Testis (tissue), 3 donors: ENCODE results near the gene LSM7. TPM values are rescaled to one million over a fixed set of nuclear protein-coding genes. Genes with fewer than 3 reads are reported as not detected.

Experiments used
- DNase-seq: peaks from one replicate; pipeline ENCODE4 v3.0.0-alpha.2; 2019
- H3K27ac ChIP-seq, 2 donors: fragments of 200-600 bp; sonication (generic); one replicate each; pipeline ENCODE4 v1.5.1; 2019
- H3K27me3 ChIP-seq: fragments of 200-600 bp; sonication (generic); one replicate; pipeline ENCODE4 v1.5.1; 2019
- H3K36me3 ChIP-seq: fragments of 200-600 bp; sonication (generic); one replicate; pipeline ENCODE4 v1.5.1; 2017; ENCODE audit warnings: low read depth; ENCODE audit errors: missing control alignments
- H3K4me1 ChIP-seq: fragments of 200-600 bp; sonication (generic); one replicate; pipeline ENCODE4 v1.5.1; 2019
- H3K4me3 ChIP-seq, 2 donors: fragments of 200-600 bp; sonication (generic); one replicate each; pipeline ENCODE4 v1.5.1; 2017 to 2019
- H3K9me3 ChIP-seq: fragments of 200-600 bp; sonication (generic); one replicate; pipeline ENCODE4 v1.5.1; 2017
- POLR2A ChIP-seq: fragments of 450-650 bp; IDR thresholded peaks from one replicate; pipeline ENCODE4 v1.6.1; 2017; ENCODE audit warnings: antibody characterized with exemption, mild to moderate bottlenecking, moderate library complexity
- WGBS, 2 donors: methylation state at CpG; one replicate each; pipeline ENCODE4 v1.1.5; 2018; 5-methylcytosine and 5-hydroxymethylcytosine counted together
- intact Hi-C: fragments of 100-400 bp; cut with DNase I; formaldehyde crosslinking; loops from one replicate; pipeline ENCODE4 v1.15.1; 2023; ENCODE audit warnings: low total_unique reads
- polyA plus RNA-seq: library from polyadenylated mRNA; stranded (reverse); fragments of 350-450 nt; fragmentation: Illumina TruSeq; extraction: RNeasy Lipid Tissue Mini Kit (QIAGEN cat#74804); gene quantifications from one replicate; pipeline ENCODE4 v1.2.3, GENCODE V29; 2014; ENCODE audit warnings: low read depth, low replicate concordance; ENCODE audit not compliant: insufficient read depth
- total RNA-seq, 2 donors: library from RNA; depleted of rRNA; stranded (reverse); fragments of >200 nt; gene quantifications; one replicate each; pipeline ENCODE4 v1.2.3, GENCODE V29; 2016
- TF ChIP-seq, protein P1 (sequence below), 3 experiments: fragments of 450-650 bp in 2 of 3; fragments of 200-600 bp in 1 of 3; sonication (generic) in 1 of 3; IDR thresholded peaks; one replicate each; pipeline ENCODE4 v1.5.1; 2016 to 2019; ENCODE audit warnings: antibody characterized with exemption in 3 of 3, mild to moderate bottlenecking in 2 of 3, moderate library complexity in 1 of 3

LSM7 gene
- total and polyA plus RNA-seq, 3 donors from 2014 or later = 80.7 to 179 (median 163) TPM

DNA sequence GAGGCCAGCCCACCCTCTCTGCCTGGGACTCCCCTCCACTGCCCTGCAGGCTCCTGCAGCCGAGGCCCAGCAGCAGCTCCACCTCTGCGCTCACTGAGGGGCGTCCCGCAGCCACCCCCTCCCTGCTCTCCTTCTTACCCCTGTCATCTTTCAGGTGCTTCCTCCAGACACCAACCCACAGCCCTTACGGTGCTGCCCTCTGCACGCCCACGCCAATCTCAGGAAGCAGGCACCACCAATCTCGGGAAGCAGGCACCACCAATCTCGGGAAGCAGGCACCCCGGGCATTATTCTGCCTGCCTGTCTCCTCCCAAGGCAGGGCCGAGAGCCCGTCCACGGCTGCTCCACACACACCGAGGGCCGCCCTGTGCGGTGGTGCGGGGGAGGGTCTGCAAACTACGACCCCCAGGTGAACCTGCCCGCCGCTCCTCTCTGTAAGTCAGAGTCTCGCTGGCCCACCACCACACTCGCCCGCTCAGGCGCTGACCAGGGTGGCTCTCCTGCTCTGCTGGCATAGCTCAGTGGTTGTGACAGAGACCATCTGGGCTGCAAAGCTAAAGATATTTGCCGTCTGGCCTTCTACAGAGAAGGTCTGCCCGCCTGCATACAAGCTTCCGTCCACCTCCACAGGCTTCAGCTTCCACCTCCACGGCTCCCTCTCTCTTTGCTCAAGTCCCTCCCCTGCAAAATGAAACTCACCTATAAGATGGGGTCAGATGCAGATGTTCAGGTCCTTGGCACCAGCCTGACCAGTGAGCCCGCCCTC is 2.9 kb downstream of the LSM7 start:
- Histone ChIP-seq H3K4me1 (peaks cover 13% of the 10 kb centered on the region), H3K36me3 (no peaks in the 10 kb centered on the region), H3K27me3 (no peaks in the 10 kb centered on the region), H3K9me3 (no peaks in the 10 kb centered on the region), H3K4me3 (no peak overlapping the region), H3K27ac (no peak overlapping the region)
- WGBS, 2 donors = 81 to 85% methylated on average over 29 of the region's 29 CpGs
- intact Hi-C loops = no loop called here
- TF ChIP-seq POLR2A = no peak
- DNase-seq = no peak

DNA sequence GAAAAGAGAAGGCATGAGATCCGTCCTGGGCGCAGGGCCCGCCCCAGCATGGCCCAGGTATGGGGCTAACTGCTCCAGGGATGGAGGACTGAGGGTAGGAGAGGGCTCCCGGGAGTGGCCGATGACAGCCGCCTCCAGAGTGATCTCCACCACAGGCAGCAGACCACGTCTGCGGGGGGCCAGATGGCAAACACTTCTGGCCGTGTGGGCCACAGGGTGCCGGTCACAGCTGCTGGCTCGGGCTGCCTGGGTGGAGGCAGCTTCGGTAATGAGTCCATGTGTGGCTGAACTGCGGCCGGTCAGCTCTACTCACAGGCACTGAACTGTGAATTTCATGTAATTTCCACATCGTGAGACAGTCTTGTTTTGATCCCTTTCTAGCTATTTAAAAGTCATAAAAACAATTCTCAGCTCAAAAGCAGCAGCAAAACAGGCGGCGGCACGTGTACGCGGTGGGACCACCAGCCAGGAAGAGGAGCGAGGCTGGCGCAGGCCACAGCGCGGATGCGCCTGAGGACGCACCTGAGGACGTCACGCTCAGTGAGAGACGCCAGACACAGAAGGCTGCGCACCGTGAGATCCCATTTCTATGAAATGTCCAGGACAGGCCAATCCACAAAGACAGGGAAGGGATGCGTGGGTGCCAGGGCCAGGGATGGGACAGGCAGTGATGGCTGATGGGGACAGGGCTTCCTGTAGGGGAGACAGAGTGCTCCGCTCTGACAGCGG is 4.0 kb downstream of the LSM7 start:
- intact Hi-C loops = no loop called here
- Histone ChIP-seq H3K27me3 (no peaks in the 10 kb centered on the region), H3K4me1 (peaks cover 8% of the 10 kb centered on the region), H3K36me3 (no peaks in the 10 kb centered on the region), H3K27ac (no peak overlapping the region), H3K4me3 (no peak overlapping the region), H3K9me3 (no peaks in the 10 kb centered on the region)
- no peak for DNase-seq
- TF ChIP-seq, protein P1, sequence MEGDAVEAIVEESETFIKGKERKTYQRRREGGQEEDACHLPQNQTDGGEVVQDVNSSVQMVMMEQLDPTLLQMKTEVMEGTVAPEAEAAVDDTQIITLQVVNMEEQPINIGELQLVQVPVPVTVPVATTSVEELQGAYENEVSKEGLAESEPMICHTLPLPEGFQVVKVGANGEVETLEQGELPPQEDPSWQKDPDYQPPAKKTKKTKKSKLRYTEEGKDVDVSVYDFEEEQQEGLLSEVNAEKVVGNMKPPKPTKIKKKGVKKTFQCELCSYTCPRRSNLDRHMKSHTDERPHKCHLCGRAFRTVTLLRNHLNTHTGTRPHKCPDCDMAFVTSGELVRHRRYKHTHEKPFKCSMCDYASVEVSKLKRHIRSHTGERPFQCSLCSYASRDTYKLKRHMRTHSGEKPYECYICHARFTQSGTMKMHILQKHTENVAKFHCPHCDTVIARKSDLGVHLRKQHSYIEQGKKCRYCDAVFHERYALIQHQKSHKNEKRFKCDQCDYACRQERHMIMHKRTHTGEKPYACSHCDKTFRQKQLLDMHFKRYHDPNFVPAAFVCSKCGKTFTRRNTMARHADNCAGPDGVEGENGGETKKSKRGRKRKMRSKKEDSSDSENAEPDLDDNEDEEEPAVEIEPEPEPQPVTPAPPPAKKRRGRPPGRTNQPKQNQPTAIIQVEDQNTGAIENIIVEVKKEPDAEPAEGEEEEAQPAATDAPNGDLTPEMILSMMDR (IDR thresholded peaks at IDR 0.05) = no peak
- no peak for TF ChIP-seq POLR2A
- 88 to 91% methylated on average over 28 to 34 of the region's 34 CpGs for WGBS, 2 donors

GRCh38 chr19:2323707-2324106 is 4.7 kb downstream of the LSM7 start:
- intact Hi-C loops = no loop called here
- 92 to 93% methylated on average over 13 to 19 of the region's 19 CpGs for WGBS, 2 donors

DNA sequence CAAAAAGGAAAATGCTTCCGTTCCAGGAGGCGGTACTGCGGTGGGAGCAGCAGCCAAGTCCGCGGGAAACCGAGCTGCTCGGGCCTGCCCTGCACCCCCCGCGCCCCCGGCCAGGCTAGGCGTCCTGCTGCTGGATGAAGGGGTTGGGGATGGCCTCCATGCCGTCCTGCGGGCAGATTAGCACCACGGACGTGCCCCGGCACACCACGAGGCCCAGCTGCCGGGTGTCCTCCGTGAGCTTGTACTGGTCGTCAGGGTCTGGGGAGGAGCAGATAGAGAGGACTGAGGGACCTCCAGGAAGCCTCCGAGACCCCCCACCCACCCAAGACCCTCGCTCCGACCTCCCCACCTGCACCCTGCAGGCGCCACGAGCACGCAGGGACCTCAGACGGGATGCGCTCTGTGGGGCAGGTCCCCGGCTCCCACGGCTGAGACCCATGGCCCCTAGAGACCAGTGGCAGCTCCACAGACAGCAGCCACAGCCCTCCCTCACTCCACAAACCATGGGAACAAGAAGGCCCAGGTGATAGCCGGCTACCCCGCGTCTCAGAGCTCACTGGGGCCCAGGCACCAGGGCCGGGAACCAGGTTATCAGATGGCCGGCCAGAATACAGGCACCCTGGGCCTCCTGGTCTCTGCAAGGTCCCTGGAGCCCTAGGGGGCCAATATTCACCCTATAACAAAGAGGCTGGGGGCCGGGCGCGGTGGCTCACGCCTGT is 6.7 kb downstream of the LSM7 start:
- no peaks in the 10 kb centered on the region for H3K36me3 ChIP-seq
- TF ChIP-seq, protein P1 (IDR thresholded peaks at IDR 0.05) = no peak
- no peak for TF ChIP-seq POLR2A
- no peak for DNase-seq
- WGBS, 2 donors = 88 to 93% methylated on average over 20 to 39 of the region's 39 CpGs
- H3K27ac ChIP-seq = no peak overlapping the region
- peaks cover 4% of the 10 kb centered on the region for H3K4me1 ChIP-seq
- H3K9me3 ChIP-seq = no peaks in the 10 kb centered on the region
- no peak overlapping the region for H3K4me3 ChIP-seq
- intact Hi-C loops = no loop called here
- H3K27me3 ChIP-seq = no peaks in the 10 kb centered on the region

More at GRCh38 chr19:2323707-2324106, 4.7 kb downstream of the LSM7 start:
- Histone ChIP-seq H3K9me3 (no peaks in the 10 kb centered on the region), H3K4me1 (peaks cover 6% of the 10 kb centered on the region), H3K27ac (no peak overlapping the region), H3K4me3 (no peak overlapping the region), H3K27me3 (no peaks in the 10 kb centered on the region), H3K36me3 (no peaks in the 10 kb centered on the region)
- TF ChIP-seq, protein P1 (IDR thresholded peaks at IDR 0.05) = no peak
- TF ChIP-seq POLR2A = no peak
- DNase-seq = no peak

DNA sequence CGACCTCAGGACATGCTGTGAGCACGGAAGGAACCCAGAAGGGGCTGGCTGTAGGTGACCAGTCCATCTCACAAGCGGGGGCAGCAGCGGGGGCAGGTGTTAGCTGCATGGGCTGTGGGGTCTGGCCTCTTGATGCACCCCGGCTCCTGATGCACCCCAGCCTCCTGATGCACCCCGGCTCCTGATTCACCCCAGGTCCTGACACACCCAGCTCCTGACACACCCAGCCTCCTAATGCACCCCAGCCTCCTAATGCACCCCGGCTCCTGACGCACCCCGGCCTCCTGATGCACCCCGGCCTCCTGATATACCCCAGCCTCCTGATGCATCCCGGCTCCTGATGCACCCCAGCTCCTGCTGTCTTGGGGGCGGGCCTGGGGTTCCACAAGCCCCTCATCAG is 7.4 kb downstream of the LSM7 start:
- H3K36me3 ChIP-seq = no peaks in the 10 kb centered on the region
- TF ChIP-seq, protein P1 (IDR thresholded peaks at IDR 0.05) = no peak
- peaks cover 4% of the 10 kb centered on the region for H3K4me1 ChIP-seq
- H3K4me3 ChIP-seq = no peak overlapping the region
- no peak overlapping the region for H3K27ac ChIP-seq
- no peaks in the 10 kb centered on the region for H3K27me3 ChIP-seq
- 87 to 94% methylated on average over 10 to 12 of the region's 12 CpGs for WGBS, 2 donors
- intact Hi-C loops = no loop called here
- no peaks in the 10 kb centered on the region for H3K9me3 ChIP-seq
- DNase-seq = no peak
